K562 (cell line): ENCODE measurements around the gene TMEM127. TPM values are rescaled to one million over a fixed set of nuclear protein-coding genes. Genes with fewer than 3 reads are reported as not detected.

Experiments
- ATAC-seq: fragments of 200-7000 bp; cut with Tn5 transposase; 3 replicates; pipeline ENCODE4 v1.9.1; 2020; ENCODE audit warnings: moderate library complexity
- BruUV-seq: library from RNA; stranded (reverse); fragments of 400-500 nt; replicated peaks from 2 replicates; lab custom pipeline; 2021; lab: Mats Ljungman, UMichigan
- CTCF ChIA-PET: fragments of 300-600 bp; formaldehyde crosslinking; extraction: SDS; loops from one replicate; lab custom pipeline; 2021; ENCODE audit warnings: low intra/inter-chr PET ratio; lab: Yijun Ruan, JAX
- POLR2A ChIA-PET: fragments of 300-600, 350-650 bp; sonication (Branson Sonifier 250); formaldehyde crosslinking; extraction: SDS; loops from one replicate; lab custom pipeline; 2021; ENCODE audit warnings: antibody characterized with exemption, inconsistent platforms; lab: Yijun Ruan, JAX
- DNase-seq, 4 experiments: peaks; one replicate each; pipeline versions ENCODE4 v3.0.0 to v3.0.0-alpha.2; 2011 to 2018; ENCODE audit warnings: low spot score in 3 of 4, mixed read lengths in 3 of 4; ENCODE audit errors: extremely low read depth in 1 of 4
- FAIRE-seq: peaks from 2 replicates; lab custom pipeline; 2011; peaks lifted over from hg19 to GRCh38; lab: Jason Lieb, UNC
- H2AFZ ChIP-seq: 2 replicates; pipeline ENCODE4 v1.6.0; 2011; ENCODE audit warnings: low read depth, low read length, control low read depth, inconsistent platforms
- H3K27ac ChIP-seq: fragments of 200-600 bp; 3 replicates; pipeline ENCODE4 v1.8.0; 2011; ENCODE audit warnings: low read depth, mild to moderate bottlenecking, control low read depth, inconsistent platforms, low read length, moderate library complexity, mixed read lengths; ENCODE audit errors: extremely low read depth
- H3K27me3 ChIP-seq, 2 experiments: fragments of 300-600 bp in 1 of 2; 2 replicates in 1 of 2; 3 replicates in 1 of 2; pipeline versions ENCODE4 v1.6.0 to v1.8.0; 2011; ENCODE audit warnings: inconsistent platforms in 2 of 2, low read length in 2 of 2, mild to moderate bottlenecking in 1 of 2, mixed read lengths in 1 of 2, moderate library complexity in 1 of 2; ENCODE audit not compliant: control insufficient read depth in 2 of 2, insufficient read depth in 2 of 2
- H3K36me3 ChIP-seq: fragments of 300-600 bp; 3 replicates; pipeline ENCODE4 v1.8.0; 2011; ENCODE audit warnings: mild to moderate bottlenecking, low read length, inconsistent platforms; ENCODE audit not compliant: control insufficient read depth, insufficient read depth
- H3K4me1 ChIP-seq, 2 experiments: fragments of 200-600 bp in 1 of 2; replicated peaks in 1 of 2; 2 replicates in 1 of 2; 3 replicates in 1 of 2; pipeline versions ENCODE4 v1.5.1 to v1.8.0; 2011; ENCODE audit warnings: inconsistent platforms in 2 of 2, low read length in 2 of 2, mild to moderate bottlenecking in 1 of 2, mixed read lengths in 1 of 2, moderate library complexity in 1 of 2; ENCODE audit not compliant: control insufficient read depth in 2 of 2, insufficient read depth in 2 of 2
- H3K4me2 ChIP-seq: 2 replicates; pipeline ENCODE4 v1.6.1; 2011; ENCODE audit warnings: low read length, control low read depth, inconsistent platforms, mixed read lengths; ENCODE audit not compliant: insufficient read depth
- H3K4me3 ChIP-seq: fragments of 200-600 bp; sonication (generic), shearing (Covaris generic); 2 replicates; pipeline ENCODE4 v1.5.1; 2016; ENCODE audit warnings: control low read depth, inconsistent platforms
- H3K79me2 ChIP-seq: fragments of 200-600 bp; 3 replicates; pipeline ENCODE4 v1.8.0; 2011; ENCODE audit warnings: low read length, inconsistent platforms; ENCODE audit not compliant: control insufficient read depth, insufficient read depth
- H3K9ac ChIP-seq, 2 experiments: 2 replicates each; pipeline versions ENCODE4 v1.6.0 to v1.6.1; 2011; ENCODE audit warnings: low read depth in 2 of 2, low read length in 2 of 2, control low read depth in 1 of 2, inconsistent platforms in 1 of 2, mild to moderate bottlenecking in 1 of 2, mixed read lengths in 1 of 2; ENCODE audit not compliant: insufficient read depth in 1 of 2
- H3K9me1 ChIP-seq: one replicate; pipeline ENCODE4 v1.6.0; 2011; ENCODE audit warnings: inconsistent platforms, mild to moderate bottlenecking, low read length, moderate library complexity; ENCODE audit not compliant: control insufficient read depth, insufficient read depth
- H3K9me3 ChIP-seq: replicated peaks from 2 replicates; pipeline ENCODE4 v1.5.1; 2011; ENCODE audit warnings: low read depth, low read length, inconsistent platforms; ENCODE audit not compliant: control insufficient read depth, insufficient read depth
- H4K20me1 ChIP-seq: replicated peaks from 2 replicates; pipeline ENCODE4 v1.6.1; 2011; ENCODE audit warnings: low read length, inconsistent platforms, mixed read lengths; ENCODE audit not compliant: control insufficient read depth, insufficient read depth
- C11orf30 ChIP-seq: fragments of 450-650 bp; IDR thresholded peaks from 2 replicates; pipeline ENCODE4 v1.6.1; 2016; ENCODE audit warnings: low read depth, mild to moderate bottlenecking
- ZNF316 ChIP-seq: fragments of 450-650 bp; IDR thresholded peaks from 2 replicates; pipeline ENCODE4 v1.6.1; 2016
- ZNF518B ChIP-seq: fragments of 250-450 bp; sonication (Bioruptor Pico); IDR thresholded peaks from 2 replicates; pipeline ENCODE4 v1.5.0; 2021; ENCODE audit warnings: mild to moderate bottlenecking, moderate library complexity
- WGBS: fragments of 100-300 bp; shearing (Covaris generic); methylation state at CpG from one replicate; pipeline ENCODE4 v1.1.6; 2016; ENCODE audit warnings: low coverage, mixed read lengths; ENCODE audit not compliant: insufficient coverage; ENCODE audit errors: missing lambda C conversion rate; 5-methylcytosine and 5-hydroxymethylcytosine counted together
- in situ Hi-C: fragments of 300-500 bp; cut with MboI; formaldehyde crosslinking; loops from 4 replicates; pipeline ENCODE4 v1.15.0; 2018; ENCODE audit warnings: inconsistent platforms, mixed read lengths
- intact Hi-C: fragments of 100-400 bp; cut with micrococcal nuclease; formaldehyde crosslinking; loops from 2 replicates; pipeline ENCODE4 v1.14.2; 2022
- polyA plus RNA-seq, 8 experiments: library from polyadenylated mRNA; depleted of rRNA in 4 of 8; stranded (reverse) in 5 of 8; unstranded in 3 of 8; fragments of >200 nt; fragmentation: Nextera tagmentation in 2 of 8; fragmentation: Illumina TruSeq in 1 of 8; extraction: Ambion mirVana in 2 of 8; extraction: Trizol in 1 of 8; gene quantifications; 2 replicates each; pipeline versions ENCODE4 v1.2.1 to v1.2.3, GENCODE V29; 2011 to 2014; ENCODE audit warnings: inconsistent platforms in 1 of 8, missing spikeins in 1 of 8
- total RNA-seq, 7 experiments: library from RNA; depleted of rRNA in 6 of 7; stranded (reverse); fragments of >200 nt in 6 of 7; fragmentation: Illumina TruSeq in 2 of 7; extraction: Trizol in 2 of 7; gene quantifications; 2 replicates each; pipeline versions ENCODE4 v1.2.1 to v1.2.3, GENCODE V29; 2011 to 2021; ENCODE audit warnings: low replicate concordance in 1 of 7

TMEM127 gene
- total and polyA plus RNA-seq, 9 of the 15 experiments (the other 6 are each of a cell fraction or from before 2014, with no cell fraction given) = 1.7 to 20.0 (median 9.9) TPM

GRCh38 chr2:96203130-96204028 is 62.4 kb downstream of the TMEM127 start:
- Histone ChIP-seq H3K27ac (peak overlapping the region; percentile 5; the same call in 1 of the 3 replicates), H3K9me3 (no peaks in the 10 kb centered on the region), H3K4me3 (no peak overlapping the region), H3K36me3 (peaks cover 63% of the 10 kb centered on the region), H2AFZ (no peak overlapping the region), H3K4me2 (peak overlapping the region; percentile 2), H3K27me3 (no peaks in the 10 kb centered on the region), H3K4me1 (peaks cover 18 to 37% of the 10 kb centered on the region in 2 experiments), H4K20me1 (peaks cover 34% of the 10 kb centered on the region), H3K9ac (no peak overlapping the region; a peak in 2 of 4 replicates), H3K79me2 (peaks cover 99% of the 10 kb centered on the region), H3K9me1 (peaks cover 1% of the 10 kb centered on the region)
- DNase-seq (no peak), ATAC-seq (no peak), FAIRE-seq (no peak)
- intact Hi-C loops (no loop called here), in situ Hi-C loops (no loop called here)
- BruUV-seq = no TSS peak
- TF ChIP-seq ZNF518B = no peak
- peak; percentile 50 for TF ChIP-seq C11orf30
- TF ChIP-seq ZNF316 = peak; percentile 58; the same call in 1 of the 2 replicates
- POLR2A ChIA-PET = interaction anchor here (0.9 to 1.4 kb wide), 2 partner anchors 18 to 29 kb away, joined by 3 to 4 read pairs; no protein-coding TSS in a partner anchor
- CTCF ChIA-PET = no interaction called here
- WGBS = 69% methylated on average over 9 of the region's 9 CpGs
